HEK293 (cell line): Measurements from ENCODE around the gene ZNF653.

ENCODE experiments used
- CTCF ChIA-PET: fragments of 350-600 bp; formaldehyde crosslinking; extraction: SDS; loops from one replicate; lab custom pipeline; 2021; ENCODE audit warnings: antibody characterized with exemption; lab: Yijun Ruan, JAX
- POLR2A ChIA-PET: fragments of 300-600 bp; formaldehyde crosslinking; extraction: SDS; loops from one replicate; lab custom pipeline; 2020; ENCODE audit warnings: antibody characterized with exemption, inconsistent platforms; lab: Yijun Ruan, JAX
- H3K27ac ChIP-seq: fragments of 200-500 bp; sonication (Bioruptor generic); 2 replicates; pipeline ENCODE4 v1.5.1; 2014; ENCODE audit warnings: low read depth, low read length, control low read depth, inconsistent platforms; ENCODE audit errors: extremely low read depth
- H3K36me3 ChIP-seq, 2 experiments: fragments of 200-500 bp in 1 of 2; sonication (Bioruptor generic) in 1 of 2; 1 replicate in 1 of 2; 2 replicates in 1 of 2; pipeline ENCODE4 v1.5.1; 2014 to 2017; ENCODE audit warnings: inconsistent platforms in 2 of 2, low read length in 2 of 2; ENCODE audit not compliant: control insufficient read depth in 2 of 2, insufficient read depth in 1 of 2
- H3K4me1 ChIP-seq: fragments of 200-500 bp; sonication (Bioruptor generic); 2 replicates; pipeline ENCODE4 v1.5.1; 2014; ENCODE audit warnings: mild to moderate bottlenecking, low read length, inconsistent platforms; ENCODE audit not compliant: control insufficient read depth, insufficient read depth
- H3K4me3 ChIP-seq: 2 replicates; pipeline ENCODE4 v1.5.1; 2011; ENCODE audit warnings: low read depth, mild to moderate bottlenecking, control low read depth, low read length, moderate library complexity
- H3K9me3 ChIP-seq: fragments of 200-500 bp; sonication (Bioruptor generic); 2 replicates; pipeline ENCODE4 v1.5.1; 2014; ENCODE audit warnings: low read depth, low read length, inconsistent platforms; ENCODE audit not compliant: control insufficient read depth, insufficient read depth
- BCL11A ChIP-seq: fragments of 450-650 bp; formaldehyde crosslinking; IDR thresholded peaks from 2 replicates; pipeline ENCODE4 v1.5.1; 2016; ENCODE audit warnings: low read depth, missing biosample characterization, missing genetic modification characterization
- EGR2 ChIP-seq: fragments of 450-650 bp; formaldehyde crosslinking; IDR thresholded peaks from 2 replicates; pipeline ENCODE4 v1.5.1; 2016; ENCODE audit warnings: low read depth, missing biosample characterization, missing genetic modification characterization
- GLI2 ChIP-seq: fragments of 450-650 bp; formaldehyde crosslinking; IDR thresholded peaks from 2 replicates; pipeline ENCODE4; 2017; ENCODE audit warnings: missing biosample characterization, missing genetic modification characterization, low read depth, borderline replicate concordance
- GLIS1 ChIP-seq: fragments of 450-650 bp; formaldehyde crosslinking; IDR thresholded peaks from 2 replicates; pipeline ENCODE4 v1.5.1; 2016; ENCODE audit warnings: missing biosample characterization, missing genetic modification characterization
- GLIS2 ChIP-seq: fragments of 450-650 bp; formaldehyde crosslinking; IDR thresholded peaks from 2 replicates; pipeline ENCODE4 v1.5.1; 2016; ENCODE audit warnings: missing biosample characterization, missing genetic modification characterization
- HOXA7 ChIP-seq: sonication (generic); formaldehyde crosslinking; IDR thresholded peaks from 2 replicates; pipeline ENCODE4 v1.8.1; 2022; ENCODE audit warnings: missing genetic modification reagents, borderline replicate concordance
- HOXC10 ChIP-seq: sonication (generic); formaldehyde crosslinking; IDR thresholded peaks from 2 replicates; pipeline ENCODE4 v1.8.1; 2023; ENCODE audit warnings: mild to moderate bottlenecking, missing genetic modification reagents
- KLF10 ChIP-seq: fragments of 450-650 bp; IDR thresholded peaks from 2 replicates; pipeline ENCODE4 v1.5.1; 2018; ENCODE audit warnings: missing biosample characterization, mild to moderate bottlenecking, missing genetic modification characterization
- KLF16 ChIP-seq: fragments of 450-650 bp; formaldehyde crosslinking; IDR thresholded peaks from 2 replicates; pipeline ENCODE4 v1.5.1; 2017; ENCODE audit warnings: missing biosample characterization, missing genetic modification characterization
- KLF9 ChIP-seq: fragments of 450-650 bp; formaldehyde crosslinking; IDR thresholded peaks from 2 replicates; pipeline ENCODE4 v1.5.1; 2016; ENCODE audit warnings: missing biosample characterization, missing genetic modification characterization, low read depth
- MYNN ChIP-seq: fragments of 450-650 bp; formaldehyde crosslinking; IDR thresholded peaks from 2 replicates; pipeline ENCODE4 v1.5.1; 2016; ENCODE audit warnings: missing biosample characterization, missing genetic modification characterization, borderline replicate concordance
- PATZ1 ChIP-seq: fragments of 450-650 bp; formaldehyde crosslinking; IDR thresholded peaks from 2 replicates; pipeline ENCODE4 v1.5.1; 2016; ENCODE audit warnings: missing biosample characterization, missing genetic modification characterization
- PRDM10 ChIP-seq: fragments of 450-650 bp; formaldehyde crosslinking; IDR thresholded peaks from 2 replicates; pipeline ENCODE4 v1.5.1; 2016; ENCODE audit warnings: missing biosample characterization, missing genetic modification characterization
- SETDB1 ChIP-seq: IDR thresholded peaks from one replicate; pipeline ENCODE4 v1.6.1; 2017; ENCODE audit warnings: mild to moderate bottlenecking, low read length, moderate library complexity, mixed read lengths; ENCODE audit not compliant: insufficient read length
- SP2 ChIP-seq: fragments of 450-650 bp; formaldehyde crosslinking; IDR thresholded peaks from 2 replicates; pipeline ENCODE4 v1.5.1; 2016; ENCODE audit warnings: missing biosample characterization, missing genetic modification characterization
- SP3 ChIP-seq: fragments of 450-650 bp; formaldehyde crosslinking; IDR thresholded peaks from 2 replicates; pipeline ENCODE4 v1.5.1; 2016; ENCODE audit warnings: missing biosample characterization, missing genetic modification characterization
- YY2 ChIP-seq: fragments of 450-650 bp; formaldehyde crosslinking; IDR thresholded peaks from 2 replicates; pipeline ENCODE4 v1.5.1; 2016; ENCODE audit warnings: missing biosample characterization, missing genetic modification characterization
- ZBTB10 ChIP-seq: fragments of 450-650 bp; formaldehyde crosslinking; IDR thresholded peaks from 2 replicates; pipeline ENCODE4 v1.5.1; 2016; ENCODE audit warnings: missing biosample characterization, missing genetic modification characterization
- ZBTB17 ChIP-seq: fragments of 450-650 bp; formaldehyde crosslinking; IDR thresholded peaks from 2 replicates; pipeline ENCODE4 v1.5.1; 2016; ENCODE audit warnings: missing biosample characterization, missing genetic modification characterization
- ZBTB20 ChIP-seq: fragments of 450-650 bp; formaldehyde crosslinking; IDR thresholded peaks from 2 replicates; pipeline ENCODE4 v1.5.1; 2016; ENCODE audit warnings: missing biosample characterization, missing genetic modification characterization
- ZEB2 ChIP-seq: fragments of 450-650 bp; formaldehyde crosslinking; IDR thresholded peaks from 2 replicates; pipeline ENCODE4 v1.5.1; 2016; ENCODE audit warnings: missing biosample characterization, missing genetic modification characterization
- ZFHX2 ChIP-seq: fragments of 450-650 bp; formaldehyde crosslinking; conservative IDR thresholded peaks from 2 replicates; pipeline ENCODE4 v1.5.1; 2016; ENCODE audit warnings: missing biosample characterization, missing genetic modification characterization
- ZNF138 ChIP-seq: fragments of 450-650 bp; formaldehyde crosslinking; IDR thresholded peaks from 2 replicates; pipeline ENCODE4 v1.5.1; 2016; ENCODE audit warnings: missing biosample characterization, missing genetic modification characterization, borderline replicate concordance
- ZNF169 ChIP-seq: fragments of 450-650 bp; formaldehyde crosslinking; IDR thresholded peaks from 2 replicates; pipeline ENCODE4 v1.5.1; 2016; ENCODE audit warnings: missing biosample characterization, missing genetic modification characterization
- ZNF391 ChIP-seq: fragments of 450-650 bp; formaldehyde crosslinking; IDR thresholded peaks from 2 replicates; pipeline ENCODE4 v1.5.1; 2016; ENCODE audit warnings: low read depth, missing biosample characterization, missing genetic modification characterization, borderline replicate concordance
- ZNF544 ChIP-seq: fragments of 450-650 bp; formaldehyde crosslinking; IDR thresholded peaks from 2 replicates; pipeline ENCODE4 v1.5.0; 2017; ENCODE audit warnings: missing biosample characterization, missing genetic modification characterization
- ZNF558 ChIP-seq: fragments of 450-650 bp; formaldehyde crosslinking; IDR thresholded peaks from 2 replicates; pipeline ENCODE4 v1.5.1; 2016; ENCODE audit warnings: missing biosample characterization, missing genetic modification characterization
- ZNF610 ChIP-seq: fragments of 450-650 bp; formaldehyde crosslinking; IDR thresholded peaks from 2 replicates; pipeline ENCODE4 v1.5.1; 2016; ENCODE audit warnings: missing biosample characterization, missing genetic modification characterization, borderline replicate concordance

ZNF653 gene

GRCh38 chr19:11505032-11505503 is 571 bp downstream of the ZNF653 start:
- no peak for TF ChIP-seq ZNF610 (tag by site-specific recombination)
- TF ChIP-seq YY2 (tag by site-specific recombination): no peak
- TF ChIP-seq KLF10 (tag by site-specific recombination): peak; percentile 88
- TF ChIP-seq ZEB2 (tag by site-specific recombination): peak; percentile 51; the same call in 1 of the 2 replicates
- peak; percentile 97 for TF ChIP-seq PATZ1 (tag by site-specific recombination)
- TF ChIP-seq ZNF391 (tag by site-specific recombination): no peak
- TF ChIP-seq HOXC10 (CRISPR knock-in tag): no peak
- TF ChIP-seq ZBTB17 (tag by site-specific recombination): no peak
- peak; percentile 30; the same call in 1 of the 2 replicates for TF ChIP-seq EGR2
- 0 out of 2 replicates have a peak, but pooled peaks have one; percentile 21 for TF ChIP-seq KLF16 (tag by site-specific recombination)
- peak; percentile 91 for TF ChIP-seq KLF9 (tag by site-specific recombination)
- peak; percentile 4; the same call in 1 of the 2 replicates for TF ChIP-seq ZBTB20 (tag by site-specific recombination)
- TF ChIP-seq GLIS2 (tag by site-specific recombination): peak; percentile 87
- TF ChIP-seq HOXA7 (CRISPR knock-in tag): no peak
- no peak for TF ChIP-seq ZNF544
- no peak for TF ChIP-seq ZNF138 (tag by site-specific recombination)
- TF ChIP-seq ZNF169 (tag by site-specific recombination): no peak
- TF ChIP-seq BCL11A (tag by site-specific recombination): no peak
- no peak for TF ChIP-seq ZFHX2 (tag by site-specific recombination)
- no peak for TF ChIP-seq ZNF558 (tag by site-specific recombination)
- peak; percentile 95 for TF ChIP-seq SP3 (tag by site-specific recombination)
- TF ChIP-seq GLIS1: peak; percentile 99
- no peak for TF ChIP-seq MYNN (tag by site-specific recombination)
- TF ChIP-seq PRDM10: peak; percentile 77
- TF ChIP-seq SETDB1: no peak
- TF ChIP-seq SP2 (tag by site-specific recombination): peak; percentile 98
- 0 out of 2 replicates have a peak, but pooled peaks have one; percentile 8 for TF ChIP-seq ZBTB10 (tag by site-specific recombination)
- no peak for TF ChIP-seq GLI2
- TF ChIP-seq, all 188 proteins: peak for 13
- POLR2A ChIA-PET: interaction anchor here (0.6 to 1.7 kb wide), 2 partner anchors 24 to 54 kb away, joined by 3 to 5 read pairs; partner anchors contain the start of genes ECSIT and ELOF1
- CTCF ChIA-PET: interaction anchor here (1.0 kb wide), 1 partner anchor 9 kb away, joined by 4 read pairs; no protein-coding TSS in a partner anchor
- Histone ChIP-seq H3K4me1 (peaks cover 6% of the 10 kb centered on the region), H3K36me3 (no peaks in the 10 kb centered on the region; a peak in 1 of 3 replicates), H3K4me3 (peak overlapping the region; percentile 64), H3K9me3 (no peaks in the 10 kb centered on the region), H3K27ac (peak overlapping the region; percentile 88; the same call in 1 of the 2 replicates)
